ENCODE data around the gene CCNG1. TPM values are rescaled to one million over a fixed set of nuclear protein-coding genes. Genes with fewer than 3 reads are reported as not detected.

Gene CCNG1
- total RNA-seq, 2 donors from 2014 or later: 83.0 to 83.7 TPM

DNA sequence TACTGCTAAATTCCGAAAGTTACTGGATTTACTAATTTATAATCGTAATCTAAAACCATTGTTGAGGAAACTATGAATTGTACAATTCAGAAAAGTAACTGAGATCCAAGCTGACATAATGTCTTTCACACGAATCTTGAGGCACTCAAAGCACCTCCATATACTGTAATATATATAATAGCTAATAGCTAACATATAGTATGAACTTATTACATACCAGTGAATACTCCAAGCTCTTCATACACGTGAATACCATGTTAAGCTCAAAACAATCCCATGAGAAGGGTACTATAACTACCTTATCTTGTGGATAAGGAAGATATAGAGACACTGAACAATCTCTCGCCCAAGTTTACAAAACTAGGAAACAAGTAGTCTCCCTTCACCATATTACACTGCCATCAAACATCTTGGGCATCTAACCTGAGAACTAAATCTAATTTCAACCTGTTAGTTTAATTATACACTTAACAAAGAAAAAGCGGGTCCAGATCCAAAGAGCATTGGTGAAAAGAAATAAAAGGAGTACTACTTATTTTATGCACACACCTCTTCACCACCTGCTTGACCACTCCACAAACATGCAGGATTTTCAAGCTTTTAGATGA is 21.5 kb downstream of the CCNG1 start:
- DNase-seq (ENCODE audit: low spot score): no peak
- Histone ChIP-seq H3K9me3 (no peaks in the 10 kb centered on the region), H3K4me3 (peak overlapping the region; percentile 69), H3K27ac (peak overlapping the region; percentile 81 to 88), H3K36me3 (no peaks in the 10 kb centered on the region), H3K4me1 (ENCODE audit: control insufficient read depth in 1 of 2, low read depth in 2 of 2) (peaks cover 15 to 43% of the 10 kb centered on the region in 2 donors), H3K27me3 (replicated peaks; ENCODE audit: insufficient read depth) (no peaks in the 10 kb centered on the region)
- TF ChIP-seq, protein P1, sequence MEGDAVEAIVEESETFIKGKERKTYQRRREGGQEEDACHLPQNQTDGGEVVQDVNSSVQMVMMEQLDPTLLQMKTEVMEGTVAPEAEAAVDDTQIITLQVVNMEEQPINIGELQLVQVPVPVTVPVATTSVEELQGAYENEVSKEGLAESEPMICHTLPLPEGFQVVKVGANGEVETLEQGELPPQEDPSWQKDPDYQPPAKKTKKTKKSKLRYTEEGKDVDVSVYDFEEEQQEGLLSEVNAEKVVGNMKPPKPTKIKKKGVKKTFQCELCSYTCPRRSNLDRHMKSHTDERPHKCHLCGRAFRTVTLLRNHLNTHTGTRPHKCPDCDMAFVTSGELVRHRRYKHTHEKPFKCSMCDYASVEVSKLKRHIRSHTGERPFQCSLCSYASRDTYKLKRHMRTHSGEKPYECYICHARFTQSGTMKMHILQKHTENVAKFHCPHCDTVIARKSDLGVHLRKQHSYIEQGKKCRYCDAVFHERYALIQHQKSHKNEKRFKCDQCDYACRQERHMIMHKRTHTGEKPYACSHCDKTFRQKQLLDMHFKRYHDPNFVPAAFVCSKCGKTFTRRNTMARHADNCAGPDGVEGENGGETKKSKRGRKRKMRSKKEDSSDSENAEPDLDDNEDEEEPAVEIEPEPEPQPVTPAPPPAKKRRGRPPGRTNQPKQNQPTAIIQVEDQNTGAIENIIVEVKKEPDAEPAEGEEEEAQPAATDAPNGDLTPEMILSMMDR (IDR thresholded peaks at IDR 0.05): no peak
- no peak for ATAC-seq (ENCODE audit: insufficient number of reproducible peaks, low FRiP score, low read depth)

DNA sequence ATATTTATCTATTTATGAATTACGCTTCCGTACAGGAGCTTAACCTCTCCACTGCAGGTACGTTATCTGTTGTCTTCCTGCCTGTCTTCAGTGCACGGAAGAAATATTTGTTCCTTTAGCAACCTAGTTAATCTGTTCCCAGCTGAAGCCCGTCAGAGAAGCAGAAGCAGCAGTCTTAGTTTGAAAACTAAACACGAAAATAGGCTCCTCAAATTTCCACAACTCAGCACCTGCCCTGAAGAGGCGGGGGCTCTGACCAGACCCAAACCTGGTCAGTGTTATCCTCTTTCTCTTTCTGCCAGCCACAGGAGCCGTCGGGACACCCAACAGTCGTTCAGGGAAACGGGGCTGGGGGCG is 22.0 kb downstream of the CCNG1 start:
- TF ChIP-seq, protein P1 (IDR thresholded peaks at IDR 0.05): no peak
- H3K4me3 ChIP-seq: peak overlapping the region; percentile 69
- ATAC-seq (ENCODE audit: insufficient number of reproducible peaks, low FRiP score, low read depth): peak; percentile 2
- H3K9me3 ChIP-seq: no peaks in the 10 kb centered on the region
- no peak for DNase-seq (ENCODE audit: low spot score)
- no peaks in the 10 kb centered on the region for H3K36me3 ChIP-seq
- no peaks in the 10 kb centered on the region for H3K27me3 ChIP-seq (replicated peaks; ENCODE audit: insufficient read depth)
- H3K27ac ChIP-seq: peak overlapping the region; percentile 81 to 88
- peaks cover 15 to 43% of the 10 kb centered on the region in 2 donors for H3K4me1 ChIP-seq (ENCODE audit: control insufficient read depth in 1 of 2, low read depth in 2 of 2)

DNA sequence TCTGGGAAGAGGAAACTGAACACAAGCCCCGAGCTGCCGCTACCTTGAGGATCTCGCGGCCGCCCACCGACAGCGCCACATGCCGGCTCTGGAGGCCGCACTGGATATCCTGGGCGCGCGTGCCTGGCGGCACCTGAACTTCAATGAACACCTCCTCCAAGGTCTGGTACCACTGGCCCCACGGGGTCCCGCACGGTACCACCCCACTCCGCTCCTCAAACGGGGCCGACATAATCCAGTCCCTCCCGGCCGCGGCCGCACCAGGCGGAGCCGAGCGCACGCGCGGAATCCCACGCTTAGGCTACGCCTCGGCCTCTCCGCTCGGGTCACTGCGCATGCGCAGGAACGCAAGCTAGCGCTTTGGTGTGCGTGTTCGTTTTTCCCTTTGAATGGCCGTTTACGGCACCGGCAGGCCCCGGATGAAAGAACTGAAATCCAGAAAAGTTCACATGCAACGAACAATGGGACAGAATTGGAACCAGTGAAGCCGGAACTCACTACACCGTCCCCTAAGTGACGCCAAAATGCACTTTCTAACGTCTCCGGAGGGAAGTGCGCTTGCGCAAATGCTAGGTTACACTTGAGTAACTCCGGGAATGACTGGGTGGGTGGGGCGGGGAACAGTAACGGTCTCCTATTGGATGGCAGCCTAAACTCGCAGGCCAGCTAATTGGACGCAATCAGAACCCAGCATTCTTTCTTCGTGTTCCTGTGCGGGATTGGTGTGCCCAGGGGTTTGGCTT is 22.6 kb downstream of the CCNG1 start, which contains the start of gene NUDCD2:
Gene NUDCD2 (minus strand): TSS at position 284 of the 743 bp plus-strand sequence. CDS start 52 bp downstream, at position 232.
- Histone ChIP-seq H3K4me3 (peak within 1 kb of the TSS; percentile 69), H3K9me3 (no peaks in the 10 kb centered on the region), H3K27me3 (replicated peaks; ENCODE audit: insufficient read depth) (no peaks in the 10 kb centered on the region), H3K27ac (peak within 1 kb of the TSS; percentile 81 to 88), H3K4me1 (ENCODE audit: control insufficient read depth in 1 of 2, low read depth in 2 of 2) (peaks cover 15 to 43% of the 10 kb centered on the region in 2 donors), H3K36me3 (no peaks in the 10 kb centered on the region)
- TF ChIP-seq, protein P1 (IDR thresholded peaks at IDR 0.05): peak; percentile 18
- peak; percentile 85 for DNase-seq (ENCODE audit: low spot score)
- ATAC-seq (ENCODE audit: insufficient number of reproducible peaks, low FRiP score, low read depth): peak; percentile 99

DNA sequence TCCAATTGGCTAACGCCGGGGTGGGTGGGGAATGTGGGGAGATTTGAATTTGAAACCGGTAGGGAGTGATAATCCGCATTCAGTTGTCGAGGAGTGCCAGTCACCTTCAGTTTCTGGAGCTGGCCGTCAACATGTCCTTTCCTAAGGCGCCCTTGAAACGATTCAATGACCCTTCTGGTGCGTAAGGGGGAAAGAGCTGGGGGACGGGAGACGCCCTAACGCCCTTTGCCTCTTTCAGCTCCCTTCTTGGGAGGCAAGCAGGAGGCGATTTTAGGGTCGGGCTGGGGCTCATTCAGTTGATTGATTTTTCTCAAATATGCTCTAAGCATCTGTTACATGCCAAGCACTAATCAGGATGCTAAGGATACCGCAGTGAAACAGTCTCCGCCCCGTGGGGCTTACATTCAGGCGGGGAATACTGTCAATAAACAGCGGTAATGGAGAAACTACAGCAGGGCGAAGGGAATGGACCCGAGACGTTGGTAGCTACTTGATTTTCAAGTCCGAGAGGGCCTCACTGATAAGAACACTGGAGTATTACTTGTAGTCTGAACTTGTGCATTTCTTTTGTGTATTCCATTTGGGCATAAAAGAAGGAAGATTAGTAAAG is 23.3 kb downstream of the CCNG1 start, which contains the start of gene HMMR:
Gene HMMR (plus strand): TSS at position 71 of the 610 bp plus-strand sequence. CDS start 61 bp downstream, at position 132.
- ATAC-seq (ENCODE audit: insufficient number of reproducible peaks, low FRiP score, low read depth) (no peak), DNase-seq (ENCODE audit: low spot score) (no peak)
- Histone ChIP-seq H3K4me3 (peak within 1 kb of the TSS; percentile 69), H3K27me3 (replicated peaks; ENCODE audit: insufficient read depth) (no peaks in the 10 kb centered on the region), H3K36me3 (no peaks in the 10 kb centered on the region), H3K4me1 (ENCODE audit: control insufficient read depth in 1 of 2, low read depth in 2 of 2) (peaks cover 15 to 43% of the 10 kb centered on the region in 2 donors), H3K9me3 (no peaks in the 10 kb centered on the region), H3K27ac (peak within 1 kb of the TSS; percentile 81 to 88)
- TF ChIP-seq, protein P1 (IDR thresholded peaks at IDR 0.05): no peak

DNA sequence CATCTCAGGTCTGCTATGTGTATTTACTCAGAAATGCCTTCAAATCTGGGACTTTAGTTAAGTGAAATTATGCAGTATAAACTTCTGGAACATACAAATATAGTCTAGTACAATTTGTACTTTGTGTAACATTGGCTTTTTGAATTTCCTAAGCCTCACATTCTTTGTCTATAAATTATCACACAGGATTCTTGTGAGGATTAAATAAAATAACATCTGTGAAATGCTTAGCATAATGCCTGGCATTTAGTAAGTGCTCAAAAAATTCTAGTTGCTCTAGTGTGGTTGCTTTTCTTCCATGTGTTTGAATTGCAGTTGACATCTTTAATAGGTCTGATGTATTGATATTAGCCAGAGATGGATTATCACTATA is 25.7 kb downstream of the CCNG1 start:
- Histone ChIP-seq H3K27me3 (replicated peaks; ENCODE audit: insufficient read depth) (no peaks in the 10 kb centered on the region), H3K27ac (no peak overlapping the region), H3K36me3 (no peaks in the 10 kb centered on the region), H3K9me3 (no peaks in the 10 kb centered on the region), H3K4me3 (no peak overlapping the region), H3K4me1 (ENCODE audit: control insufficient read depth in 1 of 2, low read depth in 2 of 2) (peaks cover 14 to 38% of the 10 kb centered on the region in 2 donors)
- DNase-seq (ENCODE audit: low spot score) (no peak), ATAC-seq (ENCODE audit: insufficient number of reproducible peaks, low FRiP score, low read depth) (no peak)
- TF ChIP-seq, protein P1 (IDR thresholded peaks at IDR 0.05): no peak
